Duodenal mucosa (tissue), 2 donors: ENCODE measurements around the gene OR5M3.

Experiments used
- H3K27ac ChIP-seq: one replicate; pipeline ENCODE4 v1.7.0; 2013; ENCODE audit warnings: low read depth, low read length
- H3K27me3 ChIP-seq, 2 donors: one replicate each; pipeline ENCODE4 v1.7.0; 2013; ENCODE audit warnings: low read length in 2 of 2, control low read depth in 1 of 2; ENCODE audit not compliant: insufficient read depth in 2 of 2, control insufficient read depth in 1 of 2
- H3K36me3 ChIP-seq, 2 donors: one replicate each; pipeline ENCODE4 v1.7.0; 2013; ENCODE audit warnings: low read length in 2 of 2, control low read depth in 1 of 2; ENCODE audit not compliant: insufficient read depth in 2 of 2, control insufficient read depth in 1 of 2
- H3K4me1 ChIP-seq, 2 donors: one replicate each; pipeline ENCODE4 v1.7.0; 2013; ENCODE audit warnings: low read length in 2 of 2, control low read depth in 1 of 2; ENCODE audit not compliant: insufficient read depth in 2 of 2, control insufficient read depth in 1 of 2
- H3K4me3 ChIP-seq, 2 donors: one replicate each; pipeline ENCODE4 v1.7.0; 2013; ENCODE audit warnings: low read length in 2 of 2, low read depth in 1 of 2
- H3K9ac ChIP-seq, 2 donors: one replicate each; pipeline ENCODE4 v1.7.0; 2013; ENCODE audit warnings: low read length in 2 of 2, low read depth in 1 of 2
- H3K9me3 ChIP-seq, 2 donors: one replicate each; pipeline ENCODE4 v1.7.0; 2013; ENCODE audit warnings: low read length in 2 of 2, control low read depth in 1 of 2; ENCODE audit not compliant: control insufficient read depth in 1 of 2

The OR5M3 gene

GRCh38 chr11:56453521-56453920 is 19.6 kb downstream of the OR5M3 start:
- H3K9ac ChIP-seq: no peak overlapping the region
- no peak overlapping the region for H3K4me3 ChIP-seq
- no peak overlapping the region for H3K27ac ChIP-seq
- no peaks in the 10 kb centered on the region for H3K4me1 ChIP-seq
- H3K27me3 ChIP-seq: no peaks in the 10 kb centered on the region
- peaks cover 3 to 10% of the 10 kb centered on the region in 2 donors for H3K9me3 ChIP-seq
- H3K36me3 ChIP-seq: no peaks in the 10 kb centered on the region
